ENCODE measurements around the gene MTCL3.

MTCL3 gene

DNA sequence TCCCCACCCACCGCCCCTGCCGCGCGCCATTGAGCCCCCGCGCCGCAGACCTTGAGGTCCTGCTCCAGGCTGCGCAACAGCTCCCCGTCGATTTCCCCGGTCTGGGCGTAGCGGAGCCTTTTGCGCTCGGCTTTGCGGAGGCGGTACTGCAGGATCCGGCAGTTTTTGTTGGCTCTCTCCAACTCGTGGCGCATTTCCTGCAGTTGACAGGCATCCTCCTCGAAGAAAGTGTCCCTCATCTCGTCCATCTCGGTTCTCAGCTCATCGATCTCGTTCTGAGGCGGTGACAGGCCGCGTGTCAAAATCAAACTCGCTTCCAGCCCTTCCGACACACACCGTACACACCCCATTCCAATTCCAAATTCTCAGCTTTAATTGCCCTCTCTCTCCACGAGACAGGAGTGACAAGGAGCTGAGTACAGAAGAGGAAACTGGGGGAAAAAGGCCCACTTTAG lies 4.3 kb downstream of the MTCL3 start:
- DNase-seq: no peak

DNA sequence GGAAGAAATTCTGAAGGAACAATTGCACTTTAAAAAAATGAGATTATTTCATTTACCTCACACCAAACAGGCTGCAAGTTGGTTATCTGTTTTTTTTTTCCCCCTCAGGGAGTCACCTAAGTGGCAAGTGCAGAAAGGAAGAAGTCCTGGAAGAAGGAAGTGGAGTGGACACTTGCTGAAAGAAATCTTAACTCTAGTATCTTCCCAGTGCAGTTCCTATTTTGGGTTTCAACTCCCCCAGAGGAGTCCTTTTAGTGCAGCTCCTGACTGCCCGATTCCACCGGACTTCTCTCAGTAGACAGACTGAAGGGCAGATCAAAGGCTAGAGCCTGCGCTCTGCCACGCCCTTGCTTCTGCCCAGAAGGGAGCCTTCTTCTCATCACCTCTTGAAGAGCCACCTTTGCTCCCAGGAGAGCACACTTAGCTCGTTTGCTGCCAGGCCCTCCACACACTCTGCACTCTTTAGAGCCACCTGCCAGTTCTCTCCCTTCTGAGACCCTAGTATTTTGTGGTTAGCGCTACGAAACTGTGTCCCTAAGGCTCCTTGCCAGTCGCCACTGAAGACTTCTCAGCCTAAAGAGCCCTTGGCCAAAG lies 4.9 kb downstream of the MTCL3 start:
- DNase-seq: no peak

DNA sequence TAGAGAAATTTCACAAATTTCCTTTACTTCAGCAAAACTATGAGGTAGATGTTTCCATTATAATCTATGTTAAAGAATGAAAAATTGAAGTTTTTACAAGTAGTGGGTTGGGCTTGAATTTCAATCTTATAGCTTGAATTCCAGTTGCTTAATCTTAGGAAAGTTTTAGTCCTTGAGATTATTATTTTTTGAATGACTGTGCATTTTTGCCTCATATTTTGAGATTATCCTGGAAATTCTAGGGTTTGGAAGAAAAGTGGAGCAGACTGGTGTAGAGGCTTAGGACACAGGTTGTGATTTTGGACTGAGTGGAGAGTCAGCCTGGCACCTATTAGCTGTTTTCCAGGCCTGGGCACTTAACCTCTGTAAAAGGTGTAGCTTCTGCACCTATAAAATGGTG lies 5.7 kb downstream of the MTCL3 start:
- DNase-seq: no peak

DNA sequence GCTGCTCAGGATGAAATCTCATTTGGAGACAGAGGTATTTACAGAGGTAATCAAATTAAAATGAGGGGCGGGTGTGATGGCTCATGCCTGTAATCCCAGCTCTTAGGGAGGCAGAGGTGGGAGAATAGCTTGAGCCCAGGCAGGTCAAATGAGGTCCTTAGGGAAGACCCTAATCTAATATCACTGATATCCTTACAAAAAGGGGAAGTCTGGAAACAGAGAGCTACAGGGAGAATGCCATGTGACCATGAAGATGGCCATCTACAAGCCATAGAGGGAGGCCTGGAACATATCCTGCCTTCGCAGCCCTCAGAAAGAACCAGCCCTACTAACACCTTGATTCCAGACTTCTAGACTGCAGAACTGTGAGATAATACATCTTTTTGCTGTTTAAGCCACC lies 8.3 kb downstream of the MTCL3 start:
- no peak for DNase-seq

DNA sequence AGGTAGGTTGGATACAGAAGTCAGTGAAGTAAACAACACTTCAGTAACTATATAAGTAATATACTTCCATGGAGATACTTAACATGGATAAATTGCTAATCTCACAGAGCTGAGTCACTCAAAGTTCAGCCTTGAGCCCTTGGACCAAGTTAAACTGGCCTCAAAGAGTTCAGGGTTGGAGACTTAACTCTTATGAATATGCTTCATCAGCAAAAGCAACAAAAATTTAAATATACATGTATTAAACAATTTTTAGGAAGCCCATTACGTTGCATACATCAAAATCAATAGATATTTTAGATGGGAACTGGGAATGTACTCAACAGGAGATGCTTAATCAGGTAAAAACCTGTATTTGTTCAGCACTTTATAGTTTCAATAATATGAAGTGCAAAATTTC lies 12.2 kb downstream of the MTCL3 start:
- DNase-seq: no peak

DNA sequence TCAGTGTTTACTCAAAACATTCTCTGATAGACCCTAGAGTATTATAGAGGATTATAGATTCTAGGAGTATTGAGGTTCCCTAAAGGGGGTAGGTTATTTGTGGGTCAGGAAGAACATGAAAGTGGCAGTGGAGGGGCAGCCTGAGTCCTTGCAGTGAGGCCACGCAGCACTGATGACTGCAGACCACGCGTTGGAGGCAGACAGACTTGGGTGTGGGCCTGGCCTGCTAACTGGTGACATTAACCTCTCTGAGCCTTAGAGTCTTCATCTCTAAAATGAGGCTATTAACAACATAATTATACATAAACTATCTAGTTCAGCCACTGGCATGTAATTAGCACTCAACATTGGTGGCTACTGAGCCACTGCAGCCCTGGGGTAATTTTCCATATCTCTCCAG lies 16.1 kb downstream of the MTCL3 start:
- no peak for DNase-seq

DNA sequence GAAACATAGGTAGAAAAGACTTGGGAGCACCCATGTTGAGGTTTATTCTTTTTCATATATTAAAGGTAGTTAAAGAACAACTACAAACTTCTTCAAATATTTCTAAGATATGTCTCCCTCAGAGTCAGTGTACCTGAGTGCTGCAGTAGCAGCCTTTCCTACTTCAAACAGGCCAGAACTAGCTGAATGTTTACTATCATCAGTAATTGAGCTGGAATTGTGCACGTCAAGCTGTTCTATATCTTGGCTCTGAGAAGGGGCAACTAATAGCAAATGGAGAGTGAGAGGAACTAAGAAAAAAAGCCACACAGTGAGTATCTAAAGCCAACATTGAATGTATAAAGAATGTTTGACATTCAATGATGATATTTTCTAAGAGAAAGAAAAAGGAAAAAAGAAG lies 21.7 kb downstream of the MTCL3 start:
- no peak for DNase-seq

DNA sequence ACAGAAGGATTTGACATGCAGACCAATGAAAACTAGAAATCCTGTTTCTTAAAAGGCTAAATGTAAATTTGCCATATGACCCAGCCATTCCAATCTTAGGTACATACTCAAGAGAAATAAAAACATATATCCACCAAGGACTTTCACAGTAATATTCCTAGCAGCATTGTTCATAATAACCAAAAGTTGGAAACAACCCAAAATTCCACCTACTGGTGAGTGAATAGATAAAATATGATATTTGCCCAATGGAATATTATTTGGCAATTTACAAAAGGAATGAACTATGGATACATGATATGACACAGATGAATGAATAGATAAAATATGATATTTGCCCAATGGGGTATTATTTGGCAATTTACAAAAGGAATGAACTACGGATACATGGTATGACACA lies 22.7 kb downstream of the MTCL3 start:
- DNase-seq: no peak

DNA sequence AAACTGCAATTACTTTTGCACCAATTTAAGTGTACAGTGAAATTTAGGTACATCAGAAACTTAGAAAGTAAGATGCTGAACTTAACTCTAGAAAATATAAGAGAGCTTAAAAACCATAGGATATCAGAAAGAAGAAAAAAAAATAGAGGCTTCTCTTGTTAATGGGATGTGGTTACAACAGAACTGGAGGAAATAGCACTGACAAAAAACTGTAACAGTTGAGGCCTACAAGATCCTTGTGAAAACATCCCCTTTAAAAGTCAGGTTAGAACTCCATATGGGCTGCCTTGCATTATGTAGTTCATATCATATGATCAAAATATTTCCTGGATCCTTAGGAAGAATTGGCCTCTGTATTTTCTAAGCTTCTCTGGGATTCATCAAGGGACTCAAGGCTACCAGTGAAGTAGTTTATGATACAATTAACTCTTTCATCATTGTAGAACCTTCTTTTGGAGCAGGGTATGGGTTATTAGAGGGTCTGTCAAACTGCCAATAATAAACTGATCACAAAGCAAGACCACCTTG lies 24.8 kb downstream of the MTCL3 start:
- no peak for DNase-seq

DNA sequence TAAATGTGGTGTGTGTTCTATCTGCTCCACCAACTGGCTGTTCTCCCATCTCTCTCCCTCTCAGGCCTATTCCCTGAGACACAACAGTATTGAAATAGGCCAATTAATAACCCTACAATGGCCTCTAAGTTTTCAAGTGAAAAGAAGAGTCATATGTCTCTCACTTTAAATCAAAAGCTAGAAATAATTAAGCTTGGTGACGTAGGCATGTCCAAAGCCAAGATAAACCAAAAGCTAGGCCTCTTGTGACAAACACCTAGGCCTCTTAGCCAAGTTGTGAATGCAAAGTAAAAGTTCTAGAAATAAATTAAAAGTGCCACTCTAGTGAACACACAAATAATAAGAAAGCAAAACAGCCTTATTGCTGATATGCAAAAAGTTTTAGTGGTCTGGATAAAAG lies 29.9 kb downstream of the MTCL3 start:
- DNase-seq: no peak

DNA sequence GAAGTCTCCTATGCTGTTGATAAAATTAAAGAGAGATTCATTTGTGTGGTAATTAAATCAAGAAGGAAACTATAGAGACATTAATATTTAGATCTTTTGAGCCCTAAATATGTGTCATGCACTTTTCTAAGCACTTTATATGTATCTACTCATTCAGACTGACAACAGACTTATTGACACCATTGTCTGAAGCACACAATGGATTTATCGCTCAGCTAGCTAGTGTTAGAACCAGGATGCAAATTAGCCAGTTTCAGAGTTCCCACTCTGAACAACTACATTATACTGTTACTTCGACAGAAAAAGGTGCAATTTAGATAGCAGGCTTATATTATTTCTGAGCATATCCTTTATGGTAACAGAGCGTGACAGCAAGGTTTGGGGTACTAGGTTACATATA lies 32.2 kb downstream of the MTCL3 start:
- no peak for DNase-seq

DNA sequence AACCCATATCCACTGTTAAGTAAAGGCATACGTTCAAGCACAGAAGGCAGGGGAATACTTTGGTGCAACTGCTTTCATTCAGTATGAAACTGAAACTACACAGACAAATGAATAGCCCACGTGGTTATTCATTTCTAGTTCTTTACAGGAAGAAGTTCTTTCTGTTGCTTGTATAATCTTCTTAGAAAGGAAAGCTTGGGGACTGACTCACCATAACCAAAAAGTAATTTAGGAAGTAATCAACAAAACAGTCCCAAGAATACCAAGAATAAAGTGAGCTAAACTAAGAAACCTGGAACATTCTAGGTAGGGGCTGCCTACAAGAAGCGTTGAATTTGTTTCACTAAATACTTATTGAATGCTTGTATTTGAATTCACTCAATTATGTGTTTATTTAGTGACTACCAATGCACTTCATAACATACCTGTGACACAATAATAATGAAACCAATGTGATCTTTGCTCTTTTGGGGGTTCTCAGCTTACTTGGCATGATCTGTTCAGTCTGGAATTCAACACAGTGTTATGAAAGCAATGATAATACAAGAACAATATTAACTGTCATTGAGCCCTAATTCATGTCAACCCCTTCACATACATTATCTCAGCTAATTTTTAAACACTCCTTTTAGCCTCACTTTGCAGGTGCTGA lies 34.8 kb downstream of the MTCL3 start:
- no peak for DNase-seq

DNA sequence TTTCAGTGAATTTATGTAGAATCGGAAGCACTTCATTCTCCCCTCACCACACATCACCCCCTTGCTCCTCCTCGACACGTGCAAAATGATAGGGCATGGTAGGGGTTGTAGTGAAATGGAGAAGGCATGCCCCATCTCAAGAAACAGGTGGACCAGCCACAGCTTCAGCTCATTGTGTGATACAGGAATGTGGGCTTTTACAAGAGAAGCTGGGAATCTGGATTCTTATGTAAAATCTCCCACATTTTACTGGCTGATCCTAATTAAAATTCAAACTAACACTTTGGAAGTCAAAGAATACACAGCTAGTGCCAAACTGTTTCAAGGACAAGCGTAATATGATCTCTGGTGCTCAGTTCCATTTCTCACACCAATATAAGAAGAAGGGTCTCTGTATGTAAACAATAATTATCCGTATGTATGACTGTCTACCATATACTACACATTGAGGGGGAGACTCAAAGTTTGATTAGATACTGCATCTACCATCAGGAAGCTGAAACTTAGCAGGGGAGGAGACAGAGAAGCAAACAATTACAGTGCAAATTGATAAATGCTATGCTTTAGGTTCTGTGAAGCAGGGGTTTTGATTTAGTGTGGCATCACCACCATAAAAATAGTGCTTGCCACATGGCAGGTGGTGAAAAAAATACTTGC lies 35.6 kb downstream of the MTCL3 start:
- DNase-seq: no peak

DNA sequence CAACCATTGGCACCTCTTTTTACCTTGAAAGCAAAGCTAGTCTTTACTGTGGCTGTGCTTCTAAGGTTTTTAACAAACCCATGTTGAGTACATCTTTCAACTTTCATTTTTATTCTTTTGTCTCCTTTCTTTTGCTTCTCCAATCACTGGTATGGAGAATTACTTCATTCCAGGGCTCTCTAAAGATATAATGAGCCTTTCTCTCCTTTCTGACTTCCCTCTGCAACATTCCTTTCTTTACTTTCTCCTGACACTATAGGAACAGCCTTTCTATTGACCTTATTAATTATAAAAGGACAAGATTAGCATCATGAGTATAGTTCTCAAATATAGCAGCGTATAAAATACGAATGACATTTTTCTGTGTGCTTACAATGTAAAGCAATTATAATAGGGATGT lies 36.8 kb downstream of the MTCL3 start:
- DNase-seq: no peak

DNA sequence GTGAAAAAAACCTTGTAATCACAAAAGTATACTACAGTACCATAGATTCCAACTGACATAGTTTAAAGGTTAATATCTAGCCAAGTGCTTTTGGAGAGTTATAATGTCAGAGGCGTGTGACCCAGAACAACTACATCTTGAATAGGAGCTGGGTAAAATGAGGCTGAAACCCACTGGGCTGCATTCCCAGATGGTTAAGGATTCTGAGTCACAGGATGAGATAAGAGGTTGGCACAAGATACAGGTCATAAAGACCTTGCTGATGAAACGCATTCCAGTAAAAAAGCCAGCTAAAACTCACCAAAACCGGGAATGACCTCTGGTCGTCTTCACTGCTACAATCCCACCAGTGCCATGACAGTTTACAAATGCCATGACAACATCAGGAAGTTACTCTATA lies 37.5 kb downstream of the MTCL3 start:
- no peak for DNase-seq

DNA sequence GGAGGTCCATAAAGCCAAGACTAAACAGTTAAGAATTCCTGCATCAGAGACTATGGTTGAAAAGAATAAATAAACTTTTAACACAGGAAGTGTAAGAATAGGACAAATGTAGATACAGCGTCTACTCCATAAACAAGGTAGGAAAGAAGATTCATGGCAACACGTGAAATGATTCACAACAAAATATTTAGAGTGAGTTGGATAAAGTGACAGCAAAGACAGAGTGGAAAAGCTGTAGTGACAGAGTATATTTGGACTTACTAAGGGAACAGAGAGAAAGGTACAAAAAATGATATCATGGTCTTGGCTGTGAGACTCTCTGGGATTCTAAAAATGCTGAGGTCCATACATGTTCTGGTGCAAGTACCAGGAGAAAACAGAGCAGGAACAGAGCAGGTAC lies 38.0 kb downstream of the MTCL3 start:
- DNase-seq: no peak

DNA sequence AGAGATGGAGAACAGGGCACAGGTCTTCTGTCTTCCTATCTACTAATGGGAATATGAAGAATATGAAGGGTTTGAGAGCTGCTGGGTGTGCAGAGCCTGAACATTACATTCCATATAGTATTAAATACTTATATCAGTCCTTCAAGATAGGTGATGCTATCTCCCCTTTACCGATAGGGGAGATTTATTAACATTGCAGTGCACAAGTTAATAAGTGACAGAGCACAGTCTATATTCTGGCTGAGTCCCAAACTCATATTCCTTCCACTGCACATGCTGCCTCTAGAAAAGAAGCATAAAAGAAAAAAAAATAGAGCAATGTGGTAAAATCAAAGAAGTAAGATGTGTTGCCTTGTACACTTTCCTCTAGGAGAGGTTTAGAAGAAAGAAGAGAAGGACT lies 41.5 kb downstream of the MTCL3 start:
- DNase-seq: no peak

DNA sequence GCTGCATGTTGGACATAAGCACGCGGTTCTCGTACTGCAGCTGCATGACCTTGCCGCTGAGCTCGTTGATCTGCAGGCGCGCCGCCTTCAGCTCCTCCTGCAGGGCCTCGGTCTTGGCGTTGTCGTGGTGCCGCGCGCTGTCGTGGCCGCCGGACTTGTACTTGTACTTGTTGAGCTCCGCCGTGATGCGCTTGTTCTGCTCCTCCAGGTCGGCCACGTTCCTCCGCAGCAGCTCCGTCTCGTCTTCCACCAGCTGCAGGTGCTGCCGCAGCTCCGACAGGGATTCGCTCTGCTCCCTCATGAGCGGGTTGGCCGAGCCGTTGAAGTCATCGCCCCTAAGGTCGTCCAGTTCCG lies 43.3 kb downstream of the MTCL3 start:
- DNase-seq: no peak

DNA sequence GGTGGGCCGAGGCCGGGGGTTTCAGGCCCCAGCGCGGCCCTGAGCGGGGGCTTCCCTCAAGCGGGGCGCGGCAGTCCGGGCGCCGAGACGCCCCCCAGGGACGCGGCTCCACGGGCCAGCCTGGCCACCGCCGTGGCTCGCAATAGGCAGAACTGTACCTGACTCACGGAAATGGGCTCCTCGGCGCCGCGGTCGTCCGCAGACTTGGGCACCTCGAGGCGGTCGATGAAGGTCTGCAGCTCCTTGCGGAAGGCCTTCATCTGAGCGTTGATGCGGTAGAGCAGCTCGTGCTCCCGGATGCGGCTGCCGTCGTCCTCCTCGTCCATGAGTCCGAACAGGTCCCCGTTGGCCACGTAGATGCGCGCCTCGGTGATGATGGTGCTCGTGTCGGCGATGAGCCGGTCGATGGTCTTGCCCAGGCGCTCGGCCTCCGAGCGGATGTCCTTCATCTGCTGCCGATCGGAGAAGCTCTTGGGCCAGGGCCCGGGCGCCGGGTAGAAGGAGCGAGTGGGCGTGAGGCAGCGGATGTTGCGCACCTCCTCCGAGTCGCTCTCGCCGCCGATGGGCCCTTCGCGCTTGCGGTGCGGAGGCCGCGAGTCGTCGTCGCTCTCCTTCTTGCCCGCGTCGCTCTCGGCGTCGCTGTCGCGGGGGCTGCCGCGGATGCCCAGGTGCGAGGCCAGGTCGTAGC lies 43.9 kb downstream of the MTCL3 start:
- DNase-seq: no peak

DNA sequence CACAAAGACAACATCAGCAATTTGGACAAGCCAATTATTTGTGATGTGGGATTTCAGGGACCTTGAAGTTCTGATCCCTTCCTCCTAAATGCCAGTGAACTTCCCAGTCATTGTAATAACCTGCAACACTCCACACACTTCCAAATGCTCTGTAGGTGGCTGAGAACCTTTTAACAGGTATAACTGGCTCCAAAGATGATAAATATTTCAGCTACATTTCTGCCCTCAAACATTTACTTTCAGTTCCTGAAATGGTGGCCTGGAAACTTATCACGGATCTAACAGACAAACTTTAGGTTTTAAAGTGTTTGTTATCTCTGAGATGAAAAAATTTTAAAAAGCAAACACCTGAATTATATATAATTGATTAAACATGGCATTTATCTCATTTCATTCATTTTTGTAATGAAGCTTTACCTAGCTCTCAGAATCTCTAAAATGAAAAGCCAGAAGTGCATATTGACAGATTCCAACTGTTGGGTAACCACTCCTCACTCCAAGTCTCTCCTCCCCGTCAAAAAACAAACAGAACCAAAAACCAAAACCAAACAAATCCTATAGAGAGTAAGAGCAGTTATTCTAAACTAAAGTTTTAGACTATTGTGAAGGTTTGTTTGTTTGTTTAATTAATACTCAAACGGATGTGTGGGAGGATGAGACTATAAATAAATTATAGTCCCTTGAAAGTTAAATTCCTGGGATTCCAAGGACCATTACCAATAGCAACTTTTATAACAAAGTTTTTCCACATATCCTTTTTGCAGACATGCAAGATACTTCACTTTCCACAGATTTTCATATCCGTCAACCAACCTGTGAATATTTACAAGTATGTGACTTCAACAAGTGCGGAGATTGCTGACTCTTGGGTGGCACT lies 47.5 kb downstream of the MTCL3 start:
- no peak for DNase-seq

DNA sequence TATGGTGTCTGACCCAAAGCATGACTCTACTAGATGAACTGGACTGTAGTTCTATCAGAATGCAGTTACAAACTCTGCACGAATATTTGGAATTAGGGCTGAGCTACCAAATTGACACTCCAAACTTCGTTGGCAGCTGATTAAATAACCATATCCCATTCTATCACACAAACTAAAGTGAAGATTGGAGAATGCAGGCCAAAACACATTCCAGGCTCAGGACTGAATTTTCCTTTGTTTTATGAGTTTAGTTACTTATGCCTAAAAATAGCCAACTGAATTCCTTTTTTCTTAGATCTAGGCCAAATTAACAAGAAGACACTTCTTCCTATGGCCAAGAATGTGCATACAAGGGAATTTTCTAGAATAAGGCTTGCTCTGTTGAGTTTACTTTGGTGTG lies 50.2 kb downstream of the MTCL3 start:
- DNase-seq: no peak

DNA sequence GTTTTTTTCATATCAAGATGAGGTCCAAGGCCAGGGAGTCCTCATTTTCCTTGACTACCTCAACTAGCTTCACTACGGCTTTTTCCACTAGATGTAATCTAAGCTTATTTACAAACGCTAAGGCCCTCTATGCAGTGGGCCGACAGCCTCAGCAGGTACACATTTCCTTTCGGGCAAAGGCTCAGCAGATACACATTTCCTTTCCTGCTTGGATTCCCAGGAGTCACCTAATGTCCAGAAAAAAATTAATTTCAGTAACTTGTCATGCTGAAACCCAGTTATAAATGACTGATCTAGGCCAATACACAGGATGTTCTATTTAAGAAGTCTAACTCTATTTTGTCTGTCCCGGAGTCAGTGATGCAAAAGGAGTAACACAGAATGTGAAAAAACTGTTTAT lies 52.7 kb downstream of the MTCL3 start:
- no peak for DNase-seq

DNA sequence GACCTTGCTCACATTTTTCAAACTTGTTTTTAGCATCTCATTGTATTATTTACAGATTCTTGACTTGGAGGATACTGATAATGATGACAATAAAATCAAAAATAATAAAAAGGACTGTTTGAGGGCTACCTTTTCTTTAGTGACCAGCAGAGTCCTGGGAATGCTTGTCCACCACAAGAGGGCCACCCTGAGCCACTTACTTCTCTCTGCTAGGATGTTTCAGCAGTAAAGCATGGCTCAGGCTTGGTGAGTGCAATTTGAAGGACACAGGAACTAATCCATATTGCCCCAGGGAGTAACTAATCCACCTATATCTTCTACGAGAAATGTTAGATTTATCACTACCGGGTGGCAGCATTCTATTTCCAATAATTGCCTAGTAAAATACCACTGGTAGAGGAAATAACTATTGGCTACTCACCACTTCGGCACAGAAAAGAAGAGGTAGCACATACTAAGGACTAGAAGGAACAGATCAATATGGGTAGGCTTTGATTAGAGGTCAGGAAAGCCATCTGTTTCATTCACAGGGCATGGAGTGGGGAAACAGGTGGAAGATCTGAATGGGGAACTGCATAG lies 54.2 kb downstream of the MTCL3 start:
- peak; percentile 60 to 84 for DNase-seq

Data from NCI-H524 (cell line).